GM19193 (cell line): ENCODE measurements around the gene ERC2.

Experiments
- POLR2A ChIP-seq: IDR thresholded peaks from 4 replicates; pipeline ENCODE4 v1.6.1; 2011; ENCODE audit not compliant: insufficient read depth, insufficient read length; ENCODE audit errors: extremely low read depth

Gene ERC2

GRCh38 chr3:55521738-55522421 lies 946.4 kb downstream of the ERC2 start:
- no peak for TF ChIP-seq POLR2A

GRCh38 chr3:55521064-55521737 lies 947.1 kb downstream of the ERC2 start:
- TF ChIP-seq POLR2A = no peak

GRCh38 chr3:55519019-55519418 lies 949.2 kb downstream of the ERC2 start:
- TF ChIP-seq POLR2A = no peak

- no peak for TF ChIP-seq POLR2A
These were observed 949.8 kb downstream of the ERC2 start for GRCh38 chr3:55518451-55518850.

- TF ChIP-seq POLR2A = no peak
These were observed 951.8 kb downstream of the ERC2 start for GRCh38 chr3:55516392-55517030.

- TF ChIP-seq POLR2A = no peak
These were observed 952.6 kb downstream of the ERC2 start for GRCh38 chr3:55515550-55516246.

GRCh38 chr3:55514962-55515361 lies 953.3 kb downstream of the ERC2 start:
- no peak for TF ChIP-seq POLR2A

- TF ChIP-seq POLR2A = no peak
These were observed 955.5 kb downstream of the ERC2 start for GRCh38 chr3:55512571-55513343.

GRCh38 chr3:55511895-55512570 lies 956.2 kb downstream of the ERC2 start:
- no peak for TF ChIP-seq POLR2A

GRCh38 chr3:55508335-55508734 lies 959.9 kb downstream of the ERC2 start:
- no peak for TF ChIP-seq POLR2A

GRCh38 chr3:55507808-55508207 lies 960.5 kb downstream of the ERC2 start:
- TF ChIP-seq POLR2A = no peak

- no peak for TF ChIP-seq POLR2A
These were observed 962.5 kb downstream of the ERC2 start for GRCh38 chr3:55505776-55506175.

GRCh38 chr3:55501905-55502304 lies 966.4 kb downstream of the ERC2 start:
- TF ChIP-seq POLR2A = no peak
